Mucosa of stomach (tissue), 1 donor: ENCODE measurements around the gene THG1L.
"Not testable (repeated sequence)": the region's sequence is repeated elsewhere in the genome, so short reads cannot be mapped to it uniquely, and the experiment has no call there.

Source experiments
- H3K27me3 ChIP-seq: one replicate; pipeline ENCODE4 v1.7.0; 2013; ENCODE audit warnings: mild to moderate bottlenecking, low read length; ENCODE audit not compliant: control insufficient read depth, insufficient read depth
- H3K36me3 ChIP-seq: one replicate; pipeline ENCODE4 v1.7.0; 2013; ENCODE audit warnings: low read length; ENCODE audit not compliant: control insufficient read depth, insufficient read depth
- H3K4me1 ChIP-seq: one replicate; pipeline ENCODE4 v1.7.0; 2013; ENCODE audit warnings: mild to moderate bottlenecking, low read length; ENCODE audit not compliant: control insufficient read depth, insufficient read depth
- H3K4me3 ChIP-seq: one replicate; pipeline ENCODE4 v1.7.0; 2013; ENCODE audit warnings: low read length
- H3K9ac ChIP-seq: one replicate; pipeline ENCODE4 v1.7.0; 2013; ENCODE audit warnings: mild to moderate bottlenecking, low read length, moderate library complexity
- H3K9me3 ChIP-seq: one replicate; pipeline ENCODE4 v1.7.0; 2013; ENCODE audit warnings: mild to moderate bottlenecking, low read length, moderate library complexity; ENCODE audit not compliant: control insufficient read depth
- donor health status: Pancreatic carcinoma.

The THG1L gene

DNA sequence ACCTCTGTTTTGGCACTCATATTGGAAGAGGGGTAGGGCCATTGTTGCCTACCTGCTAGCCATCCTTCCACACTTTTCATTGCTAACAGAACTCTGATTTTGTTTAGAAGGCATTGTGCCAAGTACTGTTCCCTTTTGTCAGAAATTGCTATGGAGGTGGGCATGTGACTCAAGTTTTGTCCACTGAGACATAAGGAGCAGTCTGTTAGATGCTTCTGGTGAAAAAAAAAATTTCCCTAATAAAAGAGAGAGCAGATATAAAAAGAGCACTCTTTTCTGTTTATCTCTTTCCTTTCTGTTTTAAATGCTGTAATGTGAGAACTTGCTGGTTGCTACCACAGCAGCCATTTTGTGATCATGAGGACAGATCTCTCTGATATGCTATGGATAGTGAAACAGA lies 21.9 kb upstream of the THG1L start:
- no peak overlapping the region for H3K9ac ChIP-seq

DNA sequence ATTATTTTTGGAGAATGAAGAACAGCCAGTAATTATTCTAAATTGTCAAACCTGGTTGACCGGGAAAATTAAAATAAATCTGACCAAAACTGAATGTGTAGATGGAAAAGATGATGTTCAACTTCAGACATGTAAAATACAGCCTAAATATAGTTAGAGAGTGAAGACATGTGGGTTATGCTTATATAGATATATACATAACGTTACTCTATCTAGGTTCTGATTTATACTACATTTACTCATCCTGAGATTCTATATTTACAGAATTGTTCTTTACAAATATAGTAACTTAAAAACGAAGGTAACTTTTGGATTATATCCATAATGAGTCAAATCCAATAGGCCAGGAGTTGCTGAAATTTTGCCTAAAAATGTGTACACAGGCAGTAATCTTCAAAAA lies 20.8 kb upstream of the THG1L start:
- Histone ChIP-seq H3K9me3 (no peaks in the 10 kb centered on the region), H3K9ac (no peak overlapping the region), H3K36me3 (no peaks in the 10 kb centered on the region), H3K27me3 (no peaks in the 10 kb centered on the region), H3K4me1 (no peaks in the 10 kb centered on the region), H3K4me3 (no peak overlapping the region)

More for the DNA sequence above, 21.9 kb upstream of the THG1L start:
- H3K36me3 ChIP-seq: no peaks in the 10 kb centered on the region
- no peaks in the 10 kb centered on the region for H3K27me3 ChIP-seq
- H3K4me1 ChIP-seq: no peaks in the 10 kb centered on the region
- no peaks in the 10 kb centered on the region for H3K9me3 ChIP-seq
- no peak overlapping the region for H3K4me3 ChIP-seq

DNA sequence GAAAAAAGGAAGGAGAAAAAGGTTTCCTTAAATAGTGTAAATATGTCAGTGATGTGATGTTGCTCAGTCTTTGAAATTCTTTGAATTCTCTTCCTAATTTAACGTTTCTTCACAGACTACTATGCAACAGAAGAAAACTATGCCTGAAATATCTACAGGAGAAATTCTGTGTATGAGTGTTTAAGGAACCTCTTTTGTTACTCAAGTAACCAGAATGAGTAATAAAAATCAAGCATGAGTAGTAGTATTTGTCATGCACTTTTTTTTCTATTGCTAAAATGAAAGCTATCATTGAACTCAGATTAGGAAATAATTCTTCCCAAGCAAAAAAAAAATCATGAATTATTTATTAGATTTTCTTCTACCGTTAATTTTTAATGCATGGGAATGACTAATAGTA lies 20.3 kb upstream of the THG1L start:
- Histone ChIP-seq H3K4me3 (no peak overlapping the region), H3K4me1 (no peaks in the 10 kb centered on the region), H3K9me3 (no peaks in the 10 kb centered on the region), H3K36me3 (no peaks in the 10 kb centered on the region), H3K9ac (no peak overlapping the region), H3K27me3 (no peaks in the 10 kb centered on the region)

DNA sequence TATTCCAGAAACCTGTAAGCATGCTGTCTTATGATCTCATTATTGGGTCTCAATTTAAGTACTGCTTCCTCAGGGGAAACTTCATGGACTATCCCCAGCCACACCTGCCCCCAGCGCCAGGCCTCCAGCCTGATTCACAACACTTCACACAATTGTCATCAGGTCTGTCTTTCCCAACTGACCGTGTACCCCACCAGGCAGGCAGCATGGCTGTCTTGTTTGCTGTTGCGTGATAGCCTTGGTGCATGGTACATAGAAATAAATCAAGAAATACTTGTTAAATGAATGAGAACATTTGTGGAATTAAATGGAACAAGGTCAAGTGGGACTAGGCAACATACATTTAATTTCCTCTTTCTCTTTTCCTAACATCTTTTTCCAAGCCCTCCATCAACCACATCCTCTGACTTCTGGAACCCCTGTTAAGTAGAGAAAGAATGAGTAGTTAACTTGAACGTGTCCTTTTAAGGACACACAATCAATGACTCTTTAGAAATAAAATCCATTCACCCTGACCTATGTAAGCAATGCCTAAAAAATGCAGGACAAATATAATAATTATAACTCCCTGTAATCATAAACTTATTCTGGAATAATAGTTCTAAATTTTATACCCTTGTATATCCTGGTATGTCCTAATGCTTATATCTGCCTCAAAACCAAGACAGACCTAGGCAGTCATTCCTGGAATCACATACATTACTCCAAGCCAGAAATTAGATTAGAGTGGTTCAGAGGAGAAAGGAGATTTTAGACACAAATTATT lies 17.2 kb upstream of the THG1L start:
- Histone ChIP-seq H3K36me3 (no peaks in the 10 kb centered on the region), H3K9ac (no peak overlapping the region), H3K9me3 (no peaks in the 10 kb centered on the region), H3K27me3 (no peaks in the 10 kb centered on the region), H3K4me3 (no peak overlapping the region), H3K4me1 (no peaks in the 10 kb centered on the region)

DNA sequence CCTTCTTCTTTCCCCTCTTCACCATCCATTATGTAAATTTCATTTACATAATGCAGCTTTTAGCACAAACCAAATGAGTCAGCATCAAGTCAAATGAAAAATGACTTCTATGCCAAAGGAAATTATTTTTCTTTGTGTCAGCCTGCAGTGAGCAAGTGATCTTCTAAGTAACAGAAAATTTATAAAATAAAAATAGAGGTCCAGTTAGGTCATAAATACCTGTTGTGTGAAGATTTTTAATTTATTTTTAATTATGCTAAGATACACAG lies 16.7 kb upstream of the THG1L start:
- Histone ChIP-seq H3K27me3 (no peaks in the 10 kb centered on the region), H3K36me3 (no peaks in the 10 kb centered on the region), H3K9me3 (no peaks in the 10 kb centered on the region), H3K9ac (no peak overlapping the region), H3K4me3 (no peak overlapping the region), H3K4me1 (no peaks in the 10 kb centered on the region)

DNA sequence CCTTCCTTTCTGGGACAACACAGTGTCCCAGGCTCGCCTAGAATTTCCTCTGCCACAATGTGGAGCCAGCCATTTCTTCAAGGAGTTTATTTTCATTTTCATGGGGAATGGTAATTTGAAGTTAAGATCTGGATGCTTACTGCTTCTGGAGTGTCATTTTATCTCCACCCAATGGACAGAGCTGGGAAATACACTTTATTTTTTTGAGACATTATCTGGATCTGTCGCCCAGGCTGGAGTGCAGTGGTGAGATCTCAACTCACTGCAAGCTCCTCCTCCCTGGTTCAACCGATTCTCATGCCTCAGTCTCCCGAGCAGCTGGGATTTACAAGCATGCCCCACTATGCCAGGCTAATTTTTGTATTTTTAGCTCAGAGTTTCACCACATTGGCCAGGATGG lies 12.7 kb upstream of the THG1L start:
- H3K36me3 ChIP-seq: no peaks in the 10 kb centered on the region
- H3K9me3 ChIP-seq: no peaks in the 10 kb centered on the region
- H3K4me3 ChIP-seq: no peak overlapping the region
- no peak overlapping the region for H3K9ac ChIP-seq
- H3K4me1 ChIP-seq: no peaks in the 10 kb centered on the region
- H3K27me3 ChIP-seq: no peaks in the 10 kb centered on the region

DNA sequence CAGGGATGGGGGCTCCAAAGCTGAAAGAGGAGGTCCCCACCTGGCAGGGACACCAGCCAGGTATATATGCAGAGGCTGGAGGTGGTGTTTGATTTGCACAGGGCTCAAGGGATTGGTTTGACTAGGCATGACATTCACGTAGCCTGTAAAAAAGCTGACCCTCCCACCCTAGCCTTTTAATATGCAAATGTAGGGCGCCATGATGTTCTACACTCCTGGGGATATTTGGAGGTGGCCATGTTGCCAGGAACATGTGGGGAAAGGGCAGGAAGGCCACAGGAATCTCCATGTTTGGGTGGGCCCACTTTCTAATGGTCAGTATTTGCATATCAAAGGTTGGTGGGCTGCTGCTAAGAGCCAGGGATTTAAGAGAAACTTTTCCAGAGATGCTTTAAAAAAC lies 12.0 kb upstream of the THG1L start:
- no peaks in the 10 kb centered on the region for H3K9me3 ChIP-seq
- no peak overlapping the region for H3K4me3 ChIP-seq
- no peaks in the 10 kb centered on the region for H3K36me3 ChIP-seq
- H3K9ac ChIP-seq: no peak overlapping the region
- H3K4me1 ChIP-seq: no peaks in the 10 kb centered on the region
- no peaks in the 10 kb centered on the region for H3K27me3 ChIP-seq

DNA sequence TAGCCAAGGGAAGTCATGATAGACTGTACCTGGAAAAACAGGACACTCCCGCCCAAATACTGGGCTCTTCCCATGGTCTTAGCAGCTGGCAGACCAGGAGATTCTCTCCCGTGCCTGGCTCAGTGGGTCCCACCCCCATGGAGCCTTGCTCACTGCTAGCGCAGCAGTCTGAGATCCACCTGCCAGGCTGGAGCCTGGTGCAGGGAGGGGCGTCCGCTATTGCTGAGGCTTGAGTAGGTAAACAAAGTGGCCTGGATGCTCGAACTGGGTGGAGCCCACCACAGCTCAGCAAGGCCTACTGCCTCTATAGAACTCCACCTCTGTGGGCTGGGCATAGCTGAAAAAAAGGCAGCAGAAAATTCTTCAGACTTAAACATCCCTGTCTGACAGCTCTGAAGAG lies 10.1 kb upstream of the THG1L start:
- Histone ChIP-seq H3K27me3 (no peaks in the 10 kb centered on the region), H3K9ac (no peak overlapping the region), H3K36me3 (no peaks in the 10 kb centered on the region), H3K9me3 (no peaks in the 10 kb centered on the region), H3K4me3 (no peak overlapping the region), H3K4me1 (no peaks in the 10 kb centered on the region)

DNA sequence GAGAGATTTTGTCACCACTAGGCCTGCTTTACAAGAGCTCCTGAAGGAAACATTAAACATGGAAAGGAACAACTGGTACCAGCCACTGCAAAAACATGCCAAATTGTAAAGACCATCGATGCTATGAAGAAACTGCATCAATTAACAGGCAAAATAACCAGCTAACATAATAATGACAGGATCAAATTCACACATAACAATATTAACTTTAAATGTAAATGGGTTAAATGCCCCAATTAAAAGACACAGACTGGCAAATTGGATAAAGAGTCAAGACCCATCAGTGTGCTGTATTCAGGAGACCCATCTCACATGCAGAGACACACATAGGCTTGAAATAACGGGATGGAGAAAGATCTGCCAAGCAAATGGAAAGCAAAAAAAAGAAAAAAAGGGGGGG lies 8.3 kb upstream of the THG1L start:
- not testable (repeated sequence) for H3K4me3 ChIP-seq, H3K4me1 ChIP-seq, H3K9me3 ChIP-seq, H3K36me3 ChIP-seq, H3K27me3 ChIP-seq, H3K9ac ChIP-seq

DNA sequence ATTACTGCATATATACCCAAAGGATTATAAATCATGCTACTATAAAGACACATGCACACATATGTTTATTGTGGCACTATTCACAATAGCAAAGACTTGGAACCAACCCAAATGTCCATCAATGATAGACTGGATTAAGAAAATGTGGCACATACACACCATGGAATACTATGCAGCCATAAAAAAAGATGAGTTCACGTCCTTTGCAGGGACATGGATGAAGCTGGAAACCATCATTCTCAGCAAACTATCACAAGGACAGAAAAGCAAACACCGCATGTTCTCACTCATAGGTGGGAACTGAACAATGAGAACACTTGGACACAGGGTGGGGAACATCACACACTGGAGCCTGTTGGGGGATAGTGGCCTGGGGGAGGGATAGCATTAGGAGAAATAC lies 4.6 kb upstream of the THG1L start:
- H3K4me1 ChIP-seq: not testable (repeated sequence)

DNA sequence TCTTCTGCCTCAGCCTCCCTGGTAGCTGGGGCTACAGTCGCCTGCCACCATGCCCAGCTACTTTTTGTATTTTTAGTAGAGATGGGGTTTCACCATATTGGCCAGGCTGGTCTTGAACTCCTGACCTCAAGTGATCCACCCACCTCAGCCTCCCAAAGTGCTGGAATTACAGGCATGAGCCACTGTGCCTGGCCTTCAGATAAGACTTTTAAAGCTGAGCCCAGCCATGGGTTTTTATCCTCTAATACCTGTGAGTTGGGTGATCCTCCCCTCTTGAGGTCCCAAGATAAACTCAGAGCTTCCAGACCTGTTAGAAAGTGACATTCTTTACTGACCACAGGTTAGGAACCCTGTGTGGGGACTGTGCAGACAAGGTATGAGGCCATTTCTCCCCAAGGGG lies 3.4 kb upstream of the THG1L start:
- not testable (repeated sequence) for H3K4me3 ChIP-seq, H3K9ac ChIP-seq, H3K27me3 ChIP-seq, H3K4me1 ChIP-seq, H3K36me3 ChIP-seq, H3K9me3 ChIP-seq

More for the DNA sequence above, 4.6 kb upstream of the THG1L start:
- H3K4me3 ChIP-seq, H3K27me3 ChIP-seq, H3K36me3 ChIP-seq, H3K9me3 ChIP-seq, H3K9ac ChIP-seq: not testable (repeated sequence)

DNA sequence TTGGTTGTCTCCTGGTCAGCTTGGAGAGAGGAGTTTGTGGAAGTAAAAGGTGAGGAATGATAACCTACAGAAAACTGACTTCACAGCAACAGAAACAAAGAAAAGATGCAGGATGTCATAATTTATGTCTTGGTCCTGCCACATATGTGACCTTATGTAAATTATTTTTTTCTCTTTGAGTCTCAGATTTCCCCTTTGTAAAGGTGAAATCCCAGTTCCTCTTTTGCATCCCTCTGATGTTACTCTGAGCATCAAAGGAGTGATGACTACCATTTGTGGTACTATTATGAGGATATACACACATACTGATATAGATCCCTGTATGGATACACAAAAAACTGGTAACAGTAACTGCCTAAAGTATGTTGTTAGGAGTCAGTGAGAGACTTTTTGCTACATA lies 1.4 kb upstream of the THG1L start:
- H3K36me3 ChIP-seq: no peaks in the 10 kb centered on the region
- peaks cover 4% of the 10 kb centered on the region for H3K4me1 ChIP-seq
- H3K27me3 ChIP-seq: no peaks in the 10 kb centered on the region
- H3K9me3 ChIP-seq: no peaks in the 10 kb centered on the region
- H3K4me3 ChIP-seq: no peak overlapping the region
- no peak overlapping the region for H3K9ac ChIP-seq

DNA sequence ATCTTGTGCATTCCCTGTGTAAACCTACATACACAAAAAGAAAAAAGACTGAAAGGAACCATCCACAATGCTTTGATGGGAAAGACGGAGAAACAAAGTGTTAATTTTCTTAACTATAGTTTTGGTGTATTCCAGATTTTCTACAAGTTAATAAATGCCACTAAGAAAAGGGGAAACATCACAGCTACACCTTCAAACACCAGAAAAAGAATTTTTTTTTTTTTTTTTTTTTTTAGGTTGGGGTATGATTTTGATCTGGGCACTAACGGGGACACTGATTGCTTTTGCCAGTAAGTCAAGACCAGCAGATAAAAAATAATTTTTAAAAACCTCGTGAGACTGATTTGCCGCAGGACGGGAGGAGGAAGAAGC lies 334 bp upstream of the THG1L start:
- H3K4me3 ChIP-seq: no peak overlapping the region
- no peaks in the 10 kb centered on the region for H3K27me3 ChIP-seq
- peaks cover 4% of the 10 kb centered on the region for H3K4me1 ChIP-seq
- H3K9me3 ChIP-seq: no peaks in the 10 kb centered on the region
- peak overlapping the region; percentile 78 for H3K9ac ChIP-seq
- H3K36me3 ChIP-seq: no peaks in the 10 kb centered on the region
